Measurements from ENCODE around the gene NTM. TPM values are rescaled to one million over a fixed set of nuclear protein-coding genes. Genes with fewer than 3 reads are reported as not detected.

The NTM gene
- polyA plus RNA-seq, 1 donor from 2014 or later: 39.4 TPM

DNA sequence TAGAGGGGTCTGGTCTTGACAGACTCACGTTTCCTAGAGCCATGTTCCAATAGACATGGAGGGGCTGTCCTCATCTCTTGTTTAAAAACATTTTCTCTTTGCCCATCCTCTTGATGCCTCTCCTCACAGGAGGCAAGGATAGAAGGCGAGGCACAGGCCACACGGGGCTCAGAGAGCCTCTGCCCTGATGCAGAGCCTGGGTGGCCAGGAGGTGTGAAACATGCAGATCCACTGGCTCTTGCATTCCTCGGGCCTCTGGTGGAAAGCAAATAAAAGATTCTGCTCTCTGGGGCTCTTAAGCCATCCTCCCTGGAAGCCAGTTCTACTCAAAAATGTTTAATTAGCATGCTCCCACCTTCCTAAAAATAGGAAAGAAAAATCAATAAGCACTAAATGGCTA lies 43.6 kb upstream of the NTM start:
- H3K9me2 ChIP-seq (ENCODE audit: insufficient read depth, low read length): no peaks in the 10 kb centered on the region
- no peak overlapping the region for H3K4me3 ChIP-seq (ENCODE audit: low read length)
- H3K27me3 ChIP-seq (ENCODE audit: insufficient read depth, low read depth, low read length): no peaks in the 10 kb centered on the region
- TF ChIP-seq POLR2AphosphoS5 (IDR thresholded peaks at IDR 0.05): no peak
- TF ChIP-seq MXI1 (conservative IDR thresholded peaks at IDR 0.05; ENCODE audit: poor library complexity, severe bottlenecking): no peak
- no peak for TF ChIP-seq EZH2 (IDR thresholded peaks at IDR 0.05; ENCODE audit: borderline replicate concordance, insufficient read depth, low read length, poor library complexity, severe bottlenecking)
- TF ChIP-seq, protein P1, sequence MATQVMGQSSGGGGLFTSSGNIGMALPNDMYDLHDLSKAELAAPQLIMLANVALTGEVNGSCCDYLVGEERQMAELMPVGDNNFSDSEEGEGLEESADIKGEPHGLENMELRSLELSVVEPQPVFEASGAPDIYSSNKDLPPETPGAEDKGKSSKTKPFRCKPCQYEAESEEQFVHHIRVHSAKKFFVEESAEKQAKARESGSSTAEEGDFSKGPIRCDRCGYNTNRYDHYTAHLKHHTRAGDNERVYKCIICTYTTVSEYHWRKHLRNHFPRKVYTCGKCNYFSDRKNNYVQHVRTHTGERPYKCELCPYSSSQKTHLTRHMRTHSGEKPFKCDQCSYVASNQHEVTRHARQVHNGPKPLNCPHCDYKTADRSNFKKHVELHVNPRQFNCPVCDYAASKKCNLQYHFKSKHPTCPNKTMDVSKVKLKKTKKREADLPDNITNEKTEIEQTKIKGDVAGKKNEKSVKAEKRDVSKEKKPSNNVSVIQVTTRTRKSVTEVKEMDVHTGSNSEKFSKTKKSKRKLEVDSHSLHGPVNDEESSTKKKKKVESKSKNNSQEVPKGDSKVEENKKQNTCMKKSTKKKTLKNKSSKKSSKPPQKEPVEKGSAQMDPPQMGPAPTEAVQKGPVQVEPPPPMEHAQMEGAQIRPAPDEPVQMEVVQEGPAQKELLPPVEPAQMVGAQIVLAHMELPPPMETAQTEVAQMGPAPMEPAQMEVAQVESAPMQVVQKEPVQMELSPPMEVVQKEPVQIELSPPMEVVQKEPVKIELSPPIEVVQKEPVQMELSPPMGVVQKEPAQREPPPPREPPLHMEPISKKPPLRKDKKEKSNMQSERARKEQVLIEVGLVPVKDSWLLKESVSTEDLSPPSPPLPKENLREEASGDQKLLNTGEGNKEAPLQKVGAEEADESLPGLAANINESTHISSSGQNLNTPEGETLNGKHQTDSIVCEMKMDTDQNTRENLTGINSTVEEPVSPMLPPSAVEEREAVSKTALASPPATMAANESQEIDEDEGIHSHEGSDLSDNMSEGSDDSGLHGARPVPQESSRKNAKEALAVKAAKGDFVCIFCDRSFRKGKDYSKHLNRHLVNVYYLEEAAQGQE (IDR thresholded peaks at IDR 0.05; ENCODE audit: borderline replicate concordance): no peak
- TF ChIP-seq EP300 (conservative IDR thresholded peaks at IDR 0.05; ENCODE audit: poor library complexity, severe bottlenecking): no peak
- TF ChIP-seq, protein P2, sequence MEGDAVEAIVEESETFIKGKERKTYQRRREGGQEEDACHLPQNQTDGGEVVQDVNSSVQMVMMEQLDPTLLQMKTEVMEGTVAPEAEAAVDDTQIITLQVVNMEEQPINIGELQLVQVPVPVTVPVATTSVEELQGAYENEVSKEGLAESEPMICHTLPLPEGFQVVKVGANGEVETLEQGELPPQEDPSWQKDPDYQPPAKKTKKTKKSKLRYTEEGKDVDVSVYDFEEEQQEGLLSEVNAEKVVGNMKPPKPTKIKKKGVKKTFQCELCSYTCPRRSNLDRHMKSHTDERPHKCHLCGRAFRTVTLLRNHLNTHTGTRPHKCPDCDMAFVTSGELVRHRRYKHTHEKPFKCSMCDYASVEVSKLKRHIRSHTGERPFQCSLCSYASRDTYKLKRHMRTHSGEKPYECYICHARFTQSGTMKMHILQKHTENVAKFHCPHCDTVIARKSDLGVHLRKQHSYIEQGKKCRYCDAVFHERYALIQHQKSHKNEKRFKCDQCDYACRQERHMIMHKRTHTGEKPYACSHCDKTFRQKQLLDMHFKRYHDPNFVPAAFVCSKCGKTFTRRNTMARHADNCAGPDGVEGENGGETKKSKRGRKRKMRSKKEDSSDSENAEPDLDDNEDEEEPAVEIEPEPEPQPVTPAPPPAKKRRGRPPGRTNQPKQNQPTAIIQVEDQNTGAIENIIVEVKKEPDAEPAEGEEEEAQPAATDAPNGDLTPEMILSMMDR (IDR thresholded peaks at IDR 0.05; ENCODE audit: poor library complexity, severe bottlenecking): no peak
- no peak for TF ChIP-seq SMC3 (conservative IDR thresholded peaks at IDR 0.05; ENCODE audit: poor library complexity)
- no peak for TF ChIP-seq TAF1 (IDR thresholded peaks at IDR 0.05; ENCODE audit: low read depth)
- TF ChIP-seq RAD21 (conservative IDR thresholded peaks at IDR 0.05): no peak
- H3F3A ChIP-seq (ENCODE audit: insufficient read depth, low read length, poor library complexity, severe bottlenecking): no peaks in the 10 kb centered on the region
- no peaks in the 10 kb centered on the region for H3K9me3 ChIP-seq (ENCODE audit: low read length)
- H2AFZ ChIP-seq (ENCODE audit: low read depth, low read length): no peak overlapping the region
- H3K36me3 ChIP-seq (ENCODE audit: insufficient read depth, low read length): no peaks in the 10 kb centered on the region
- H4K20me1 ChIP-seq (ENCODE audit: insufficient read depth): no peaks in the 10 kb centered on the region
- no peak overlapping the region for H3K4me2 ChIP-seq (ENCODE audit: low read length)
- H3K79me2 ChIP-seq (replicated peaks; ENCODE audit: insufficient read depth, low read length): no peaks in the 10 kb centered on the region
- H3K9ac ChIP-seq (ENCODE audit: low read length): no peak overlapping the region
- H3K27ac ChIP-seq (ENCODE audit: low read length): no peak overlapping the region

DNA sequence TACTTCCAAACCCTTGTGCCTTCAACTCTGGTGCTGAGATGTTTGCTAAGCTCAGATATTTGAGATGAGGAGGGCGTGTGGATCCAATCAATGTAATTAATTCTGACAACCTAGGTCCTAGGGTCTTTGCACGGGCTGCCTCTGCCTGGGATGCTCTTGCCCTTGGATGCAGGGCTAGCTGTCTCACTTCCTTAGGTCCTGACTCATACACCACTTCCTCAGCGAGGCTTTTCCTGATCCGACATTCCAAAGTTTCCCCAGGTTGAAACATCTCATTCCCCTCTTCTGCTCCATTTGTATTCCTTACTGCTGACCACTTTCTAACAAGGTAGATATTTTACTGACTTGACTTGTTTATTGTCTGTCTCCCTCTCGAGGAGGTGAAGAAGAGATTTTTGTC lies 43.0 kb upstream of the NTM start:
- H3K79me2 ChIP-seq (replicated peaks; ENCODE audit: insufficient read depth, low read length): no peaks in the 10 kb centered on the region
- no peak overlapping the region for H3K4me2 ChIP-seq (ENCODE audit: low read length)
- no peaks in the 10 kb centered on the region for H3K36me3 ChIP-seq (ENCODE audit: insufficient read depth, low read length)
- no peak overlapping the region for H2AFZ ChIP-seq (ENCODE audit: low read depth, low read length)
- H3K4me3 ChIP-seq (ENCODE audit: low read length): no peak overlapping the region
- H3K9ac ChIP-seq (ENCODE audit: low read length): no peak overlapping the region
- H3K9me3 ChIP-seq (ENCODE audit: low read length): no peaks in the 10 kb centered on the region
- no peaks in the 10 kb centered on the region for H3F3A ChIP-seq (ENCODE audit: insufficient read depth, low read length, poor library complexity, severe bottlenecking)
- no peak overlapping the region for H3K27ac ChIP-seq (ENCODE audit: low read length)
- H3K27me3 ChIP-seq (ENCODE audit: insufficient read depth, low read depth, low read length): no peaks in the 10 kb centered on the region
- no peak for TF ChIP-seq SMC3 (conservative IDR thresholded peaks at IDR 0.05; ENCODE audit: poor library complexity)
- no peak for TF ChIP-seq RAD21 (conservative IDR thresholded peaks at IDR 0.05)
- no peak for TF ChIP-seq EP300 (conservative IDR thresholded peaks at IDR 0.05; ENCODE audit: poor library complexity, severe bottlenecking)
- TF ChIP-seq EZH2 (IDR thresholded peaks at IDR 0.05; ENCODE audit: borderline replicate concordance, insufficient read depth, low read length, poor library complexity, severe bottlenecking): no peak
- H3K9me2 ChIP-seq (ENCODE audit: insufficient read depth, low read length): no peaks in the 10 kb centered on the region
- H4K20me1 ChIP-seq (ENCODE audit: insufficient read depth): no peaks in the 10 kb centered on the region

All from neural cell (in vitro differentiated cells).